SK-N-SH treated with all-trans-retinoic acid at 6 μM for 48 hours (cell line): Measurements from ENCODE around the gene GABBR1.

Source experiments
- ARNTL ChIP-seq: fragments of 450-650 bp; formaldehyde crosslinking; IDR thresholded peaks from 2 replicates; pipeline ENCODE4 v1.5.0; 2020; ENCODE audit warnings: low read depth, mild to moderate bottlenecking, moderate library complexity, borderline replicate concordance
- ISL1 ChIP-seq: fragments of 250-450 bp; sonication (Bioruptor Pico); IDR thresholded peaks from 2 replicates; pipeline ENCODE4 v2.1.2; 2022; ENCODE audit warnings: mild to moderate bottlenecking, moderate library complexity
- RARB ChIP-seq: fragments of 250-450 bp; sonication (Bioruptor Pico); IDR thresholded peaks from 2 replicates; pipeline ENCODE4 v1.8.0; 2021; ENCODE audit warnings: mild to moderate bottlenecking, moderate library complexity
- TOX ChIP-seq: fragments of 250-450 bp; sonication (Bioruptor Pico); IDR thresholded peaks from 2 replicates; pipeline ENCODE4 v1.8.0; 2021; ENCODE audit warnings: mild to moderate bottlenecking, moderate library complexity, borderline replicate concordance
- ZC3H10 ChIP-seq: fragments of 250-450 bp; sonication (Bioruptor Pico); IDR thresholded peaks from 2 replicates; pipeline ENCODE4 v1.5.1; 2021; ENCODE audit warnings: mild to moderate bottlenecking, moderate library complexity
- ZFP3 ChIP-seq: fragments of 250-450 bp; sonication (Bioruptor Pico); IDR thresholded peaks from 2 replicates; pipeline ENCODE4 v1.5.0; 2020; ENCODE audit warnings: mild to moderate bottlenecking, moderate library complexity
- ZFP30 ChIP-seq: fragments of 450-650 bp; formaldehyde crosslinking; IDR thresholded peaks from 2 replicates; pipeline ENCODE4 v1.5.0; 2022; ENCODE audit warnings: mild to moderate bottlenecking, moderate library complexity
- TF ChIP-seq, protein P1 (sequence below): fragments of 250-450 bp; sonication (Bioruptor Pico); IDR thresholded peaks from 2 replicates; pipeline ENCODE4 v1.5.1; 2020; ENCODE audit warnings: low read depth, mild to moderate bottlenecking, moderate library complexity
- TF ChIP-seq, protein P2 (sequence below): fragments of 250-450 bp; sonication (Bioruptor Pico); IDR thresholded peaks from 2 replicates; pipeline ENCODE4 v1.8.0; 2020; ENCODE audit warnings: mild to moderate bottlenecking, moderate library complexity, borderline replicate concordance

DNA sequence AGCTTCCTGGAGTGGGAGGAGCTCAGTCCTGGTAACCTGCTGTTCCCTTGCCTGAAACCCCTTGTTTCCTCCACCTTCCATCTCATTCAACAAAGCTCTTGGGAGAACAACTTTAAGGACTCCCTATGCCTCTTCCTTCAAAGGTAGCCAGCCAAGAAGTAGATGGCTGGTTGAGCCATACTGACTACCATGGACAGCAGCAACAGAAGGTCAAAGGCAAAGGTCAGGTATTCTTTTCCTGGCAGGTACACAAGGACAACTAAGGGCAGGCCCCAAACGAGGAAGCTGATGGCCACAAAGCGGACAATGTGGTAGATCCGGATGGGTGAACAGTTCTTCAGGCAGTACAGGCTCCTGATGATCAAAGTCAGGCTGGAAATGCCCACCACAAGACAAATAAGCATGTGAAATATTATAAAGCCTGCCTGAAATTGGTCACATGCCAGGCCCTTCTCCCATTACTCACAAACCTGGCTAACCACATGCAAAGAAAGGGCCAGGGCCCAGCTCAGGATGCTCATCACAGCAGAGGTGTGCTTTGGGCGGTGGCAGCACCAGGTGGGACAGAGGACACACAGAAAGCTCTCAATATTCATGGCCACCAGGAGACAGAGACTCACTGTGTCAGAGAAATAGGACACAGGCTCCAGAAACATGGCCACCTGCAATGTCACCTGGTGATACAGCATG is 95.1 kb downstream of the GABBR1 start:
- TF ChIP-seq RARB (CRISPR knock-in tag), result no peak
- TF ChIP-seq, protein P1, sequence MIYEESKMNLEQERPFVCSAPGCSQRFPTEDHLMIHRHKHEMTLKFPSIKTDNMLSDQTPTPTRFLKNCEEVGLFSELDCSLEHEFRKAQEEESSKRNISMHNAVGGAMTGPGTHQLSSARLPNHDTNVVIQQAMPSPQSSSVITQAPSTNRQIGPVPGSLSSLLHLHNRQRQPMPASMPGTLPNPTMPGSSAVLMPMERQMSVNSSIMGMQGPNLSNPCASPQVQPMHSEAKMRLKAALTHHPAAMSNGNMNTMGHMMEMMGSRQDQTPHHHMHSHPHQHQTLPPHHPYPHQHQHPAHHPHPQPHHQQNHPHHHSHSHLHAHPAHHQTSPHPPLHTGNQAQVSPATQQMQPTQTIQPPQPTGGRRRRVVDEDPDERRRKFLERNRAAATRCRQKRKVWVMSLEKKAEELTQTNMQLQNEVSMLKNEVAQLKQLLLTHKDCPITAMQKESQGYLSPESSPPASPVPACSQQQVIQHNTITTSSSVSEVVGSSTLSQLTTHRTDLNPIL (CRISPR knock-in tag), result no peak
- TF ChIP-seq ZC3H10, result no peak
- TF ChIP-seq, protein P2, sequence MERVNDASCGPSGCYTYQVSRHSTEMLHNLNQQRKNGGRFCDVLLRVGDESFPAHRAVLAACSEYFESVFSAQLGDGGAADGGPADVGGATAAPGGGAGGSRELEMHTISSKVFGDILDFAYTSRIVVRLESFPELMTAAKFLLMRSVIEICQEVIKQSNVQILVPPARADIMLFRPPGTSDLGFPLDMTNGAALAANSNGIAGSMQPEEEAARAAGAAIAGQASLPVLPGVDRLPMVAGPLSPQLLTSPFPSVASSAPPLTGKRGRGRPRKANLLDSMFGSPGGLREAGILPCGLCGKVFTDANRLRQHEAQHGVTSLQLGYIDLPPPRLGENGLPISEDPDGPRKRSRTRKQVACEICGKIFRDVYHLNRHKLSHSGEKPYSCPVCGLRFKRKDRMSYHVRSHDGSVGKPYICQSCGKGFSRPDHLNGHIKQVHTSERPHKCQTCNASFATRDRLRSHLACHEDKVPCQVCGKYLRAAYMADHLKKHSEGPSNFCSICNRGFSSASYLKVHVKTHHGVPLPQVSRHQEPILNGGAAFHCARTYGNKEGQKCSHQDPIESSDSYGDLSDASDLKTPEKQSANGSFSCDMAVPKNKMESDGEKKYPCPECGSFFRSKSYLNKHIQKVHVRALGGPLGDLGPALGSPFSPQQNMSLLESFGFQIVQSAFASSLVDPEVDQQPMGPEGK (CRISPR knock-in tag), result no peak
- no peak for TF ChIP-seq ZFP30 (CRISPR knock-in tag)
- TF ChIP-seq ARNTL, result no peak
- TF ChIP-seq ZFP3 (CRISPR knock-in tag), result no peak
- no peak for TF ChIP-seq ISL1
- no peak for TF ChIP-seq TOX (CRISPR knock-in tag)
